ENCODE data around the gene FBXW8. TPM values are rescaled to one million over a fixed set of nuclear protein-coding genes. Genes with fewer than 3 reads are reported as not detected.
A peak's percentile ranks its signal among the peaks of the same experiment; 100 is the strongest.
"Not testable (repeated sequence)": the region's sequence is repeated elsewhere in the genome, so short reads cannot be mapped to it uniquely, and the experiment has no call there.

The FBXW8 gene
- total RNA-seq, 1 experiment from 2014 or later: 10.3 TPM

DNA sequence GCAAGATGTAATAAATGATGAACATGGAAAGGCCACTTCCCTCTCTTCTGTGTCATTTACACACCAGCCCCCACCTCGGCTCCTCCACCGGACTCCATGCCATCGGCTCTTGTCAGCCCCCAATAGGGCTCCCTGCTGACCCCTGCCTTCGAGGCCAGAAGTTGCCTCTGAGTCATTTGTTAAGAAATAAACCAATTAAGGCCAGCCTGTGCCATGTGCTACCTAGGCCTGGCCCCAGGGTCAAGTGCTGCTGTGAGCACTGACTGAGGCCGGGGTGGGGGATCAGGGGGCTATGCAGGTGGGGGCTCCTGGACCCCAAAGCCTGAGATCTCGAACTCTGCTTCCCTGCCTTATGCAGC, 135.2 kb downstream of the FBXW8 start:
- no peaks in the 10 kb centered on the region for H3K36me3 ChIP-seq
- no peak overlapping the region for H3K27ac ChIP-seq
- no peak for DNase-seq (ENCODE audit: low read depth in 1 of 2, low spot score in 2 of 2)
- H3K4me1 ChIP-seq (replicated peaks): peaks cover 15% of the 10 kb centered on the region
- H3K9me3 ChIP-seq (replicated peaks): no peaks in the 10 kb centered on the region
- no peak overlapping the region for H3K4me3 ChIP-seq
- H3K27me3 ChIP-seq (replicated peaks): no peaks in the 10 kb centered on the region; the same call in 1 of the 2 replicates

DNA sequence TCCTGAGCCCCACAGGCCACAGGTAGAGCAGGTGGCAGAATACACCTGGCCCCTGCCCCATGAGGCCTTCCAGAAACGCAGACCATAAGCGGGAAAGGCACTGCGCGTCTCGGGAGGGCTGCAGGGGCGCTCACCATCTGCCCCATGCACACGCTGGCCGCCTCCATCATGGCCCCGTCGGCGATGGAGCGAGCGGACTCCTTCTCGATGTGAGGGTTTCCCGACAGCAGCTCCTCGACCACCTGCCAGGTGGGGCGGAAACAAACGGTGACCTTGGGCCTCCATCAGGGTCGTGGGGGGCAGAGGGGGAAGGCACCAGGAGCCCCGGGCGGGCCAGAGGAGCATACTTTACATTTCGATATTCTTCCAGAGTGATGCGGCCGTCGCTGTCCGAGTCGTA, 135.7 kb downstream of the FBXW8 start:
- Histone ChIP-seq H3K36me3 (no peaks in the 10 kb centered on the region), H3K27ac (no peak overlapping the region), H3K4me3 (no peak overlapping the region), H3K27me3 (replicated peaks) (no peaks in the 10 kb centered on the region; the same call in 1 of the 2 replicates), H3K4me1 (replicated peaks) (peaks cover 15% of the 10 kb centered on the region), H3K9me3 (replicated peaks) (no peaks in the 10 kb centered on the region)
- no peak for DNase-seq (ENCODE audit: low read depth in 1 of 2, low spot score in 2 of 2)

DNA sequence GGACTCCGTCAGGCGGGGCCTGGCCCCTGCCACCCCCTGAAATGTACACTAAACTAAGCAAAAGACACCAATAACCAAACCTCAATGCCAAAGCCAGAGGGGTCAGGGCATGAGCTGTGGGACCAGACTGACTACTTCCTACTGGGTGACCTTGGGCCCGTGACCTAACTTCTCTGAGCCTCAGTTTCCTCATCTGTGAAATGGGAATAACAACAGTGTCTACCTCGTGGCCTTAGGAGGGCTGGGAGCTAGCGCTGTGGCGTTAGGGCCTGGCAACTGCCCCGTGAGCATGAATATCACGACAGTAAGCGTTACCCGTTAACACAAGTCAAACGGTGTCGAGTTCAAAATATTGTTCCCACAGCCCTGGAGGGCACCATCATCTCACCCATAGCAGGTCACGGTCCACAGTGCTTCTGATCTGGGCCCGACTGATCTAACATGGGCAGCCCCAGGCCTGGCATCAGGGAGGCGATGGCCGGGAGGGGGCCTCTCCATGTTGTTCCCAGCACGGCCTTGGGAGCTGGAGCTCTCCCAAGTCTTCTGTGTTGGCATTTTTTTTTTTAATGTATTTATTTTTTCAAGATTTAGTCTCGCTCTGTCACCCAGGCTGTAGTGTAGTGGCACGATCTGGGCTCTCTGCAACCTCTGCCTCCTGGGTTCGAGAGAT, 136.2 kb downstream of the FBXW8 start:
- H3K9me3 ChIP-seq (replicated peaks): no peaks in the 10 kb centered on the region
- DNase-seq (ENCODE audit: low read depth in 1 of 2, low spot score in 2 of 2): no peak
- H3K27me3 ChIP-seq (replicated peaks): no peaks in the 10 kb centered on the region; the same call in 1 of the 2 replicates
- H3K27ac ChIP-seq: no peak overlapping the region
- no peaks in the 10 kb centered on the region for H3K36me3 ChIP-seq
- no peak overlapping the region for H3K4me3 ChIP-seq
- peaks cover 15% of the 10 kb centered on the region for H3K4me1 ChIP-seq (replicated peaks)

DNA sequence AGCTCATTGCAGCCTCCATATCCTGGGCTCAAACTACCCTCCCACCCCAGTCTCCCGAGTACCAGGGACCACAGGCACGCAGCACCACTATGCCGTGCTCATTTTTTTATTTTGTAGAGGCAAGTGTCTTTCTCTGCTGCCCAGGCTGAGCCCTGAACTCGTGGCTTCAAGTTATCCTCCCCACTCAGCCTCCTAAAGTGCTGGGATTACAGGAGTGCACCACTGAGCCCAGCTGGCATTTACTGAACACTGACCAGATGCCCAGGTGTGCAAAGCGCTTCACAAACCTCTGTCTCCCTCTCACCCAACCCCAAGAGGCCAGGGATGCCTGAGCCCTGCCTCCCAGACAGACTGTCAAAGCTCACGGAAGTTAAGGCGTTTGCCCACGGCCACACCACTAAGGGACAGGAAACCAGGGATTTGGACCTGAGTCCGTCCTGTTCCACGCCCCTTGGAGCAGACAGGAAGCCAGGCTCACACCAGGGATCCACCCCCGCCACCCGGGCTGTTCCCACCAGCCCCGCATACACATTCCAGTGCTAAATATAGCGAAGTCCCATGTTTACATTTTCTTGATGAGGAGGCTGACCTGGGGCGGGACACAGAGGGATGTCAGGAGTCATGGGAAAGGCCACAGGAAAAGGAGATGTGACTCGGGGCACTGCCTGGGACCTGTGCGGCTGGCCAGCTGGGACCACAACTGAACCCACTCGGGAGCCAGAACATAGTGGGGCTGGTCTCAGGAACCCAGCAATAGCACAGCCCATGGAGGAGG, 137.2 kb downstream of the FBXW8 start:
- H3K4me3 ChIP-seq: no peak overlapping the region
- DNase-seq (ENCODE audit: low read depth in 1 of 2, low spot score in 2 of 2): peak; percentile 53 to 70
- peaks cover 10% of the 10 kb centered on the region for H3K4me1 ChIP-seq (replicated peaks)
- H3K27me3 ChIP-seq (replicated peaks): no peaks in the 10 kb centered on the region; the same call in 1 of the 2 replicates
- H3K27ac ChIP-seq: peak overlapping the region; percentile 24; the same call in 1 of the 2 replicates
- no peaks in the 10 kb centered on the region for H3K36me3 ChIP-seq
- no peaks in the 10 kb centered on the region for H3K9me3 ChIP-seq (replicated peaks)

- Histone ChIP-seq H3K9me3 (replicated peaks) (no peaks in the 10 kb centered on the region), H3K27ac (peak overlapping the region; percentile 24; the same call in 1 of the 2 replicates), H3K27me3 (replicated peaks) (no peaks in the 10 kb centered on the region; the same call in 1 of the 2 replicates), H3K4me1 (replicated peaks) (peaks cover 10% of the 10 kb centered on the region), H3K36me3 (no peaks in the 10 kb centered on the region), H3K4me3 (no peak overlapping the region)
- no peak for DNase-seq (ENCODE audit: low read depth in 1 of 2, low spot score in 2 of 2)
These were observed 137.8 kb downstream of the FBXW8 start for GRCh38 chr12:117048585-117048904.

DNA sequence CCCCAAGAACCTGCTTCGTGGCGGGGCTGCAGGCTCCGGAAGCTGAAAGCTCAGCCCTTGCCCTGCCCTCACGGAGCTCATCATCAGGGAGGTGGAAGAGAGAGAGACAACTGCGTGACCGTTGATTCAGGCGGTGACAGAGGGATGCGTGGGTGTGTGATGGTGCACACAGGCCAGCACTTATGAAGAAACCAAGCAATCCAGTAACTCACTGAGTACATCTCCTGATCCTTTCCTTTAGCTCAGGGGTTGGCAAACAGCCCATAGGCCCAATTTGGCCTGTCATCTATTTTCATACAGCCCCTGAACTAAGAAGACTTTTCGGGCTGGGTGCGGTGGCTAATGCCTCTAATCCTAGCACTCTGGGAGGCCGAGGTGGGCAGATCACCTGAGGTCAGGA, 138.5 kb downstream of the FBXW8 start:
- no peaks in the 10 kb centered on the region for H3K9me3 ChIP-seq (replicated peaks)
- peaks cover 10% of the 10 kb centered on the region for H3K4me1 ChIP-seq (replicated peaks)
- no peaks in the 10 kb centered on the region for H3K36me3 ChIP-seq
- no peak overlapping the region for H3K4me3 ChIP-seq
- no peak overlapping the region for H3K27ac ChIP-seq
- no peaks in the 10 kb centered on the region; the same call in 1 of the 2 replicates for H3K27me3 ChIP-seq (replicated peaks)
- no peak for DNase-seq (ENCODE audit: low read depth in 1 of 2, low spot score in 2 of 2)

DNA sequence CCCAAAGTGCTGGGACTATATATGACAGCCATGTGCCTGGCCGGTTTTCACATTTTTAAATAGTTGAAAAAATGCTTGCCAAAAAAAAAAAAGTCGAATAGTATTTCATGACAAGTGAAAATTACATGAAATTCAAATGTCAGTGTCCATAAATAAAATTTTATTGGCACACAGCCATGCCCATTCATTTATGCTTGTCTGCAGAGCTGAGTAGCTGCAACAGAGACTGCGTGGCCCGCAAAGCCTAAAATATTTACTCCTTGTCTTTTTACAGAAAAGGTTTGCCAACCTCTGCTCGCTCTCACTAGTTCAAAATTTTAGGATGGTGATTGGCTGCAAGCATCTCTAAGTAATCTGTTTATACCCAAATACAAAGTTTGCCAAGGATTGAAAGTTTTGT, 139.3 kb downstream of the FBXW8 start:
- Histone ChIP-seq H3K9me3 (replicated peaks) (no peaks in the 10 kb centered on the region), H3K4me3 (no peak overlapping the region), H3K27me3 (replicated peaks) (no peaks in the 10 kb centered on the region; the same call in 1 of the 2 replicates), H3K4me1 (replicated peaks) (peaks cover 10% of the 10 kb centered on the region), H3K36me3 (no peaks in the 10 kb centered on the region), H3K27ac (no peak overlapping the region)
- DNase-seq (ENCODE audit: low read depth in 1 of 2, low spot score in 2 of 2): no peak

DNA sequence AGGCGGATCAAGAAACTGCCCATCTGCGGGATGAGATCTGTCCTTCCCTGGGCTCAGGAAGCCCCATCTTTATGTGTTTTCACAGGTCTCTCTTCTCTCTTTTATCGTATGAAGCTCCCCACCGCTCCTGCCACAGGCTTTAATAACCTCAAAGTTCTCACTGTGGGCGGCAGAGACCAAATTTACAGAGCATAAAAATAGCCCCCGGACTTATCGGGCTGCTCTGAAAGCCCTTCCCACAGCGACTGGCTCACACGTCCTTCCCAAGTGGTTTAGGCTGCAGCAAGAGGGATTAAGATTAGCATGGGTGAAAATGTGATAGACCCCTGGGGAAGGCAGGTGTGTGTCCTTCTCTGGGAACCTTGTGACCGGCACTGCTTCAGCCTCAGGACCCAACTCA, 140.6 kb downstream of the FBXW8 start:
- no peak for DNase-seq (ENCODE audit: low read depth in 1 of 2, low spot score in 2 of 2)
- H3K9me3 ChIP-seq (replicated peaks): no peaks in the 10 kb centered on the region
- no peaks in the 10 kb centered on the region for H3K36me3 ChIP-seq
- H3K27me3 ChIP-seq (replicated peaks): no peaks in the 10 kb centered on the region; the same call in 1 of the 2 replicates
- no peak overlapping the region for H3K4me3 ChIP-seq
- peaks cover 10% of the 10 kb centered on the region for H3K4me1 ChIP-seq (replicated peaks)
- H3K27ac ChIP-seq: no peak overlapping the region

DNA sequence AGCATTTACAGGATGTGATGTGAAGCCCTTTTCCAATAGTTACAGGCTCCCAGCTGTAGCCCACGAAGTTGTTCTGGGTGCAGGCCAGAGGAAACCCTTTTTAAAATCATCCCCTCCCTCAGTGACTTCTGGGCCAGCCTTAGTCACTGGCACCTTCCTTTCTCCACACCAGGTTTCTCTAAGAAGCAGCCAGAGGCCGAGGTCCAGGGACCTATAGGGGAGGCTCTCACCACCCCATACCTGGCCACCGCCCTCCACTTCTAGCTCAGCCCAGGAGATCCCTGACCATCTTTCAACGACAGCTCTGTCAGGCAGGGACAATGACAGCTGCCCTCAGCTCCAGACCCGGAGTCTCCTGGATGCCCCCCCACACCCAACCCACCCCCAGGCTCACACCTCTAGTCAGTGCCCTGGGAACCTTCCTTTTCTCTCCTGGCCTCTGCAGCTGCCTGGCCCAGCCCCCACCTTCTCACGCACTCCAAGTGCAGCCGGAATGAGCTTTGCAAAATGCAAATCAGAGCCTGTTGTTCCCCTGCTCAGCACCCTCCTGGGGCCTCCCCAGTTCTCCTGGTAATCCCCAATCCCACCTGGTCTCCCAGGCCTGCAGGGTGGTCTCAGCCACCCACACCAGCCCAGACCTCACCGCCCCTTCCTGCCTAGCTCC, 141.8 kb downstream of the FBXW8 start:
- Histone ChIP-seq H3K27ac (no peak overlapping the region), H3K4me1 (replicated peaks) (peaks cover 10% of the 10 kb centered on the region), H3K27me3 (replicated peaks) (no peaks in the 10 kb centered on the region; the same call in 1 of the 2 replicates), H3K9me3 (replicated peaks) (no peaks in the 10 kb centered on the region), H3K36me3 (no peaks in the 10 kb centered on the region), H3K4me3 (no peak overlapping the region)
- no peak for DNase-seq (ENCODE audit: low read depth in 1 of 2, low spot score in 2 of 2)

- peaks cover 8% of the 10 kb centered on the region for H3K4me1 ChIP-seq (replicated peaks)
- H3K9me3 ChIP-seq (replicated peaks): no peaks in the 10 kb centered on the region
- H3K36me3 ChIP-seq: no peaks in the 10 kb centered on the region
- H3K4me3 ChIP-seq: no peak overlapping the region
- no peaks in the 10 kb centered on the region; the same call in 1 of the 2 replicates for H3K27me3 ChIP-seq (replicated peaks)
- DNase-seq (ENCODE audit: low read depth in 1 of 2, low spot score in 2 of 2): no peak
- no peak overlapping the region for H3K27ac ChIP-seq
These were observed 142.3 kb downstream of the FBXW8 start for GRCh38 chr12:117053050-117053400.

DNA sequence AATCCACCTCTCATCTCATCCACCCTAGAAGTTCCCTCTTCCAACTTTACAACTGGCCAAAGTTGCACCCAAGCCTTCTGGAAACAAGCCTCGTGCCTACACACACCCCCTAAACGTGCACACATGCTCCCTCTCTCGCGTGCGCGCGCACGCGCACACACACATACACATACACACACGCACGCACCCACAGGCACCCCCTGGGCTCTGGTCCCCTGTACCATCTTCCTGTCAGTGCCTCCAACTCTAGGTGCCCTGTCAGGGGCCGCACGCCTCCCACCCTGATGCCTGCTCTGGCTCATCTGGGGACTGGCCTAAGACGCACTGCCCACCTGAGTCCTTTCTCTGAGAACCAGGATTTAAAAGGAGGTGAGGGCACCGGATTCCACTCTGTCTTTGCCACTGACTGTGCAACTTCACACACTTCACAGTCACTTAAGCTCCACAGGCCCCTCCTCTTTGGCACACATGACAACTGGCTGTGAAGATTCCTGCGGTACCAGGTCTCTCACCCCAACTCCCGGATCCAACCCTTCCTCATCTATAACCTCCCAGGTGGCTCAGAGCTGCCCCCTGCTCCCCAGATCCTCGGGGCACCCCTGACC, 142.9 kb downstream of the FBXW8 start:
- Histone ChIP-seq H3K36me3 (no peaks in the 10 kb centered on the region), H3K4me1 (replicated peaks) (peaks cover under 1% of the 10 kb centered on the region), H3K9me3 (replicated peaks) (no peaks in the 10 kb centered on the region), H3K27me3 (replicated peaks) (no peaks in the 10 kb centered on the region; the same call in 1 of the 2 replicates), H3K4me3 (no peak overlapping the region), H3K27ac (no peak overlapping the region)
- DNase-seq (ENCODE audit: low read depth in 1 of 2, low spot score in 2 of 2): no peak

GRCh38 chr12:117054279-117054678, 143.5 kb downstream of the FBXW8 start:
- H3K9me3 ChIP-seq (replicated peaks): no peaks in the 10 kb centered on the region
- no peaks in the 10 kb centered on the region for H3K36me3 ChIP-seq
- H3K27ac ChIP-seq: no peak overlapping the region
- H3K4me3 ChIP-seq: no peak overlapping the region
- H3K4me1 ChIP-seq (replicated peaks): no peaks in the 10 kb centered on the region
- no peak for DNase-seq (ENCODE audit: low read depth in 1 of 2, low spot score in 2 of 2)
- H3K27me3 ChIP-seq (replicated peaks): no peaks in the 10 kb centered on the region; the same call in 1 of the 2 replicates

DNA sequence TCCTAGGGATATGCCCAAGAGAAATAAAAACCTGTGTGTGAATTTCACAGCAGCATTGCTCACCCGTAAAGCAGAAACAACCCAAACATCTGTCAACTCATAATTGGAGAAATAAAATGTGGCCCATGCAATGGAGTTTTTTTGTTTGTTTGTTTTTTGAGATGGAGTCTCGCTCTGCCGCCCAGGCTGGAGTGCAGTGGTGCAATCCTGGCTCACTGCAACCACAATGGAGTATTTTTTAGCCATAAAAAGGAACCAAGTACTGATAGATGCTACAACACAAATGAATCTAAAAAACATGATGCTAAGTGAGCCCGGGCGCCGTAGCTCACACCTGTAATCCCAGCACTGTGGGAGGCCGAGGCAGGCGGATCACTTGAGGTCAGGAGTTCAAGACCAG, 146.9 kb downstream of the FBXW8 start:
- not testable (repeated sequence) for H3K27ac ChIP-seq; H3K4me3 ChIP-seq; DNase-seq (ENCODE audit: low read depth in 1 of 2, low spot score in 2 of 2); H3K27me3 ChIP-seq (replicated peaks); H3K9me3 ChIP-seq (replicated peaks); H3K4me1 ChIP-seq (replicated peaks); H3K36me3 ChIP-seq
